H9 (cell line): Measurements from ENCODE around the gene GSTM1. TPM values are rescaled to one million over a fixed set of nuclear protein-coding genes. Genes with fewer than 3 reads are reported as not detected.
"Not testable (repeated sequence)": the region's sequence is repeated elsewhere in the genome, so short reads cannot be mapped to it uniquely, and the experiment has no call there.

Experiments used
- DNase-seq: peaks from one replicate; pipeline ENCODE4 v3.0.0-alpha.2; 2017
- H2AFZ ChIP-seq: one replicate; pipeline ENCODE4 v1.6.1; 2013; ENCODE audit warnings: mild to moderate bottlenecking, low read length, control low read depth, moderate library complexity
- H2AK5ac ChIP-seq: 2 replicates; pipeline ENCODE4 v1.6.1; 2013; ENCODE audit warnings: low read length, control low read depth, mixed read lengths; ENCODE audit not compliant: insufficient read length
- H2BK120ac ChIP-seq: one replicate; pipeline ENCODE4 v1.6.1; 2013; ENCODE audit warnings: low read depth, mild to moderate bottlenecking, low read length, control low read depth, inconsistent platforms; ENCODE audit not compliant: poor library complexity, severe bottlenecking
- H2BK12ac ChIP-seq: 2 replicates; pipeline ENCODE4 v1.6.1; 2013; ENCODE audit warnings: low read length, control low read depth, mixed read lengths, low read depth; ENCODE audit not compliant: insufficient read length
- H2BK15ac ChIP-seq: 2 replicates; pipeline ENCODE4 v1.6.1; 2013; ENCODE audit warnings: low read depth, low read length, control low read depth
- H2BK20ac ChIP-seq: one replicate; pipeline ENCODE4 v1.6.1; 2013; ENCODE audit warnings: low read depth, mild to moderate bottlenecking, low read length, control low read depth, inconsistent platforms; ENCODE audit not compliant: poor library complexity, severe bottlenecking
- H2BK5ac ChIP-seq: 2 replicates; pipeline ENCODE4 v1.6.1; 2013; ENCODE audit warnings: low read length, control low read depth, mixed read lengths; ENCODE audit not compliant: insufficient read length
- H3K14ac ChIP-seq: 2 replicates; pipeline ENCODE4 v1.6.1; 2013; ENCODE audit warnings: low read length, control low read depth; ENCODE audit not compliant: insufficient read depth
- H3K18ac ChIP-seq: 2 replicates; pipeline ENCODE4 v1.6.1; 2013; ENCODE audit warnings: low read depth, mild to moderate bottlenecking, mixed read lengths, low read length, control low read depth; ENCODE audit not compliant: insufficient read length
- H3K23ac ChIP-seq: 2 replicates; pipeline ENCODE4 v1.6.1; 2013; ENCODE audit warnings: low read length, control low read depth, mixed read lengths, low read depth; ENCODE audit not compliant: insufficient read length
- H3K23me2 ChIP-seq: 2 replicates; pipeline ENCODE4 v1.6.1; 2013; ENCODE audit warnings: low read depth, mild to moderate bottlenecking, mixed read lengths, low read length, control low read depth; ENCODE audit not compliant: insufficient read length, poor library complexity, severe bottlenecking
- H3K27ac ChIP-seq: 2 replicates; pipeline ENCODE4 v1.5.1; 2013; ENCODE audit warnings: low read length, control low read depth, mixed read lengths, low read depth; ENCODE audit not compliant: insufficient read length
- H3K27me3 ChIP-seq: 2 replicates; pipeline ENCODE4 v1.6.1; 2013; ENCODE audit warnings: low read length, control low read depth, inconsistent platforms; ENCODE audit not compliant: insufficient read depth
- H3K4ac ChIP-seq: 2 replicates; pipeline ENCODE4 v1.6.1; 2013; ENCODE audit warnings: low read depth, mild to moderate bottlenecking, control low read depth, inconsistent platforms, low read length, moderate library complexity
- H3K4me1 ChIP-seq: 2 replicates; pipeline ENCODE4 v1.6.1; 2013; ENCODE audit warnings: low read length, control low read depth, inconsistent platforms; ENCODE audit not compliant: insufficient read depth
- H3K4me2 ChIP-seq: 2 replicates; pipeline ENCODE4 v1.6.1; 2013; ENCODE audit warnings: low read length, control low read depth, mixed read lengths; ENCODE audit not compliant: insufficient read length, insufficient read depth
- H3K56ac ChIP-seq: 2 replicates; pipeline ENCODE4 v1.6.1; 2013; ENCODE audit warnings: low read depth, mild to moderate bottlenecking, mixed read lengths, low read length, control low read depth; ENCODE audit not compliant: insufficient read length
- H3K79me1 ChIP-seq: 2 replicates; pipeline ENCODE4 v1.6.1; 2013; ENCODE audit warnings: low read depth, mild to moderate bottlenecking, moderate library complexity, low read length, control low read depth, inconsistent platforms; ENCODE audit not compliant: insufficient read depth, poor library complexity, severe bottlenecking
- H3K79me2 ChIP-seq: 2 replicates; pipeline ENCODE4 v1.6.1; 2013; ENCODE audit warnings: low read length, control low read depth, inconsistent platforms; ENCODE audit not compliant: insufficient read depth
- H3K9ac ChIP-seq: 2 replicates; pipeline ENCODE4 v1.6.1; 2013; ENCODE audit warnings: low read length, control low read depth, mixed read lengths; ENCODE audit not compliant: insufficient read length; ENCODE audit errors: extremely low read depth
- H3K9me3 ChIP-seq: one replicate; pipeline ENCODE4 v1.6.1; 2013; ENCODE audit warnings: low read depth, low read length, inconsistent platforms; ENCODE audit not compliant: control insufficient read depth
- H3T11ph ChIP-seq: one replicate; pipeline ENCODE4 v1.6.1; 2013; ENCODE audit warnings: mild to moderate bottlenecking, low read length, control low read depth, inconsistent platforms
- H4K20me1 ChIP-seq: one replicate; pipeline ENCODE4 v1.6.1; 2013; ENCODE audit not compliant: control insufficient read depth, insufficient read length, insufficient read depth
- H4K5ac ChIP-seq: 2 replicates; pipeline ENCODE4 v1.6.1; 2013; ENCODE audit warnings: low read depth, mild to moderate bottlenecking, mixed read lengths, low read length, control low read depth; ENCODE audit not compliant: insufficient read length
- H4K8ac ChIP-seq: replicated peaks from 2 replicates; pipeline ENCODE4 v1.6.1; 2013; ENCODE audit warnings: low read length, control low read depth, mixed read lengths, low read depth; ENCODE audit not compliant: insufficient read length
- H4K91ac ChIP-seq: 2 replicates; pipeline ENCODE4 v1.6.1; 2013; ENCODE audit warnings: low read depth, mild to moderate bottlenecking, moderate library complexity, mixed read lengths, low read length, control low read depth; ENCODE audit not compliant: insufficient read length
- H3K27ac Mint-ChIP-seq, 3 experiments: 2 replicates in 2 of 3; 3 replicates in 1 of 3; pipeline ENCODE4 v1.8.0; 2020 to 2021; ENCODE audit warnings: mixed read lengths in 3 of 3, mild to moderate bottlenecking in 1 of 3, moderate library complexity in 1 of 3
- H3K27me3 Mint-ChIP-seq: 2 replicates; pipeline ENCODE4 v1.8.0; 2021; ENCODE audit warnings: low read depth, mild to moderate bottlenecking, moderate library complexity, mixed read lengths
- H3K36me3 Mint-ChIP-seq, 3 experiments: 2 replicates in 2 of 3; 3 replicates in 1 of 3; pipeline ENCODE4 v1.8.0; 2020 to 2021; ENCODE audit warnings: low read depth in 3 of 3, mixed read lengths in 3 of 3; ENCODE audit not compliant: insufficient read depth in 1 of 3
- H3K4me1 Mint-ChIP-seq, 2 experiments: 2 replicates each; pipeline ENCODE4 v1.8.0; 2020; ENCODE audit warnings: mixed read lengths in 2 of 2
- H3K4me3 Mint-ChIP-seq, 2 experiments: 2 replicates in 1 of 2; 3 replicates in 1 of 2; pipeline ENCODE4 v1.8.0; 2020 to 2021; ENCODE audit warnings: mild to moderate bottlenecking in 2 of 2, mixed read lengths in 2 of 2, moderate library complexity in 1 of 2
- H3K9me3 Mint-ChIP-seq, 2 experiments: 2 replicates in 1 of 2; 3 replicates in 1 of 2; pipeline ENCODE4 v1.8.0; 2020; ENCODE audit warnings: mild to moderate bottlenecking in 2 of 2, mixed read lengths in 2 of 2, moderate library complexity in 1 of 2
- CTCF ChIP-seq: fragments of 200-600 bp; sonication (generic); conservative IDR thresholded peaks from 3 replicates; pipeline ENCODE4 v1.8.0; 2021; ENCODE audit warnings: antibody characterized with exemption, mild to moderate bottlenecking
- WGBS: extraction: QIAGEN DNeasy Blood & Tissue Kit; methylation state at CpG from one replicate; pipeline ENCODE4 v1.1.7; 2013; ENCODE audit warnings: missing lambda C conversion rate, low lambda C conversion rate, mixed read lengths; ENCODE audit not compliant: insufficient read length; ENCODE audit errors: extremely low coverage; 5-methylcytosine and 5-hydroxymethylcytosine counted together
- total RNA-seq: library from RNA; stranded (reverse); gene quantifications from 2 replicates; pipeline ENCODE4 v1.2.1, GENCODE V29; 2021

The GSTM1 gene
- total RNA-seq, 1 experiment from 2014 or later, result 19.5 TPM

DNA sequence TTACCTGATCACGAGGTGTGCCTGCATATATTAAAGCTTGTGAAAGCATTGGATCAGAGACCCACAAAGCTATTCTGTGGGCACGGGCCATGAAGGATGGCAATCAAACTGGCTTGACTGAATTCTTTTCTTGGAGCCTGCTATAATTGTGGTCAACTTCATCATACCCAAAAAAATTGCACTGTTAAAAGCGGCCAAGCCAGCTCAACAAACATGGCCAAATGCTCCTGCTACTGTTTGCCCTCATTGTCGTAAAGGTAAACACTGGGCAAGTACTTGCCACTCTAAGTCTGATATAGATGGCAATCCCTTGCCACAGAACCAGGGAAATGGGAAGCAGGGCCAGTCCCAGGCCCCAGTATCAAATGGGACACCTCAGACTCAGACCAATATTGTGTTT, 17.8 kb downstream of the GSTM1 start:
- H3K27me3 Mint-ChIP-seq, result peaks cover 13% of the 10 kb centered on the region
- no CpG with 5 or more reads among the region's 4 CpGs for WGBS
- H3K23me2 ChIP-seq, result no peaks in the 10 kb centered on the region
- no peak overlapping the region for H3K9ac ChIP-seq
- peaks cover 10 to 25% (median 12%) of the 10 kb centered on the region in 3 experiments; a peak in 6 of 7 replicates for H3K36me3 Mint-ChIP-seq
- no peak overlapping the region for H4K8ac ChIP-seq
- no peaks in the 10 kb centered on the region for H3K9me3 ChIP-seq
- H3K4me1 Mint-ChIP-seq, result peaks cover 0 to 3% of the 10 kb centered on the region in 2 experiments; a peak in 2 of 4 replicates
- H3K79me2 ChIP-seq, result no peaks in the 10 kb centered on the region
- no peak overlapping the region for H2BK120ac ChIP-seq
- TF ChIP-seq CTCF, result no peak
- H3K9me3 Mint-ChIP-seq, result peaks cover 24 to 38% of the 10 kb centered on the region in 2 experiments
- no peak overlapping the region for H2AK5ac ChIP-seq
- H4K20me1 ChIP-seq, result no peaks in the 10 kb centered on the region
- DNase-seq, result no peak
- no peak overlapping the region for H3K27ac ChIP-seq
- H3K4me1 ChIP-seq, result no peaks in the 10 kb centered on the region
- H4K5ac ChIP-seq, result no peak overlapping the region
- H3K27me3 ChIP-seq, result no peaks in the 10 kb centered on the region
- no peak overlapping the region for H3T11ph ChIP-seq
- no peak overlapping the region for H3K23ac ChIP-seq
- no peak overlapping the region for H3K4ac ChIP-seq
- H2BK15ac ChIP-seq, result no peak overlapping the region
- H2AFZ ChIP-seq, result no peak overlapping the region
- H3K14ac ChIP-seq, result no peak overlapping the region
- H2BK5ac ChIP-seq, result no peak overlapping the region
- no peak overlapping the region for H3K4me3 Mint-ChIP-seq
- H3K27ac Mint-ChIP-seq, result no peak overlapping the region
- no peaks in the 10 kb centered on the region for H3K79me1 ChIP-seq
- H3K18ac ChIP-seq, result no peak overlapping the region
- no peak overlapping the region for H4K91ac ChIP-seq
- H3K4me2 ChIP-seq, result no peak overlapping the region
- no peak overlapping the region for H2BK12ac ChIP-seq
- no peak overlapping the region for H2BK20ac ChIP-seq
- no peak overlapping the region for H3K56ac ChIP-seq

GRCh38 chr1:109708949-109709348, 21.3 kb downstream of the GSTM1 start:
- not testable (repeated sequence) for H3K4me2 ChIP-seq, H4K8ac ChIP-seq, H3K4me1 Mint-ChIP-seq, H3K9me3 ChIP-seq, H3K4me1 ChIP-seq, H3K79me2 ChIP-seq, H2BK120ac ChIP-seq, H4K20me1 ChIP-seq, H3K27ac ChIP-seq, H3K79me1 ChIP-seq, H4K91ac ChIP-seq, H3K9ac ChIP-seq, H3T11ph ChIP-seq, H2AFZ ChIP-seq, H3K23me2 ChIP-seq, H2BK12ac ChIP-seq, H3K27me3 ChIP-seq, H2BK20ac ChIP-seq, H2BK15ac ChIP-seq, H2BK5ac ChIP-seq, H4K5ac ChIP-seq, DNase-seq, H3K14ac ChIP-seq, H3K18ac ChIP-seq, H3K4me3 Mint-ChIP-seq, H3K56ac ChIP-seq, H3K23ac ChIP-seq, H2AK5ac ChIP-seq, H3K27ac Mint-ChIP-seq, H3K4ac ChIP-seq
- H3K27me3 Mint-ChIP-seq, result peaks cover 15% of the 10 kb centered on the region
- H3K36me3 Mint-ChIP-seq, result peaks cover 10 to 18% (median 12%) of the 10 kb centered on the region in 3 experiments; a peak in 6 of 7 replicates
- peaks cover 18 to 27% of the 10 kb centered on the region in 2 experiments for H3K9me3 Mint-ChIP-seq
- no CpG with 5 or more reads among the region's 4 CpGs for WGBS
